ENCODE results near the gene FILIP1L.

GRCh38 chr3:100105501-100105900 is 8.8 kb downstream of the FILIP1L start:
- TF ChIP-seq CTCF (IDR thresholded peaks at IDR 0.05; ENCODE audit: low read length) (no peak), EZH2phosphoT487 (IDR thresholded peaks at IDR 0.05; ENCODE audit: low read length) (no peak)

Data from MM.1S (cell line).